ENCODE data around the gene NDST3.

NDST3 gene

DNA sequence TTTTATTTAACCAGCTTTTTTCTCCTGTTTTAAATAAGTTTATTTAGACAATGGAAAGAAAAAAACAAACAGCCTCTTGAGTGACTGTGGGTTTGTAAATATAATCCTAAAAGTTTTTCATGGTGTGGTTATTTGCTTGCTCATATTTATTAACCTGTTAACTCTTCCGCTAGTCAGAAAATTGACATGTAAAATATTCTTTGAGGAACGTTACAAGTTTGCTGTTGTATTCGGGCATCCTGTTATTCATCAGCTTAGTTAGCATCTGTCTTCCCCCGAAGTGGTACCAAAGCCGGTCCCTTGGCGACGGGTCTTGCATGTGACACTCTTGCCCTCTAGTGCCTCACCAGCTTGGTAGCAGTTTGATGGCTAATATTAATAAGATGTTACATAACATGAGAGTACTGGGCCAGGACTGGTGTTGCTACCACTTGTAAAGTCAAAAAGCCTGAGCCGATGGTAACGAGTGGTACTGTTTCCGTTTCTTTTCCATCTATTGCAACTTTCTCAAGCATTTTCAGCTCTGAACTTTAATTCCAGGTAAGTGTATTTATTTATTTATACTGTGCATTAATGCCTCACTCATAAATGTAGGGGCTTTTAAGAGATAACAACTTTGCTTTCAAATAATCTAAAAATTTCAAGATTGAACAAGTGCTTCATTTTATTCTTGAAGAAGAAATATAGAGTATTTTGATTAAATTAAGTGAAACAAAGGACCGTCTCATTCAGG, at the start of gene NDST3:
TSS of gene NDST3 (plus strand) at position 434 of the 733 bp plus-strand sequence. CDS start 19,425 bp downstream, outside the sequence.
- Mint-ChIP-seq H3K4me3 (peak within 1 kb of the TSS; percentile 44), H3K4me1 (peaks cover 5% of the 10 kb centered on the region), H3K27ac (no peak within 1 kb of the TSS), H3K27me3 (peaks cover 42% of the 10 kb centered on the region), H3K36me3 (ENCODE audit: low read depth) (no peaks in the 10 kb centered on the region), H3K9me3 (no peaks in the 10 kb centered on the region)
- DNase-seq: peak; percentile 9
- ATAC-seq: peak; percentile 36

DNA sequence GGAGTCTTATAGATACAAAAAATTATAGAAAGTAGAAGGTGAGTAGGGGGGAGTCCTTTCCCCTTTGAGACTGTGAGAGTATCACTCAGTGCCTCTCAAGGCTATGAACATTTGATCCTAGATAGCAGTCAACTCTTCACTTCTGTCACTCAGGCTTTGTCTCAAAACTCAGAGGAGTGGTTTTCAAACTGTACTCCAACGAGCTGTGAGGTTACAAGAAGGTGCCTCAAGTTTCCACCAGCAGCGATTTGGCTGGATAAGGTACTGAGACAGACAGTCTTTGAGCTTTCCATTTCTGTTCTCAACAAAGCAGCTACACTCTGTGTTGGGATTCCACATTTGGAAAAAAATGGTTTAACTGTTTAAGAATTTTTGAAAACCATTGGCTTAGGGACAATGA, 48.0 kb upstream of the NDST3 start:
- H3K9me3 Mint-ChIP-seq: no peaks in the 10 kb centered on the region
- H3K27ac Mint-ChIP-seq: no peak overlapping the region
- H3K4me3 Mint-ChIP-seq: no peak overlapping the region
- no peaks in the 10 kb centered on the region for H3K36me3 Mint-ChIP-seq (ENCODE audit: low read depth)
- no peaks in the 10 kb centered on the region for H3K27me3 Mint-ChIP-seq
- no peaks in the 10 kb centered on the region for H3K4me1 Mint-ChIP-seq
- ATAC-seq: no peak
- DNase-seq: no peak

DNA sequence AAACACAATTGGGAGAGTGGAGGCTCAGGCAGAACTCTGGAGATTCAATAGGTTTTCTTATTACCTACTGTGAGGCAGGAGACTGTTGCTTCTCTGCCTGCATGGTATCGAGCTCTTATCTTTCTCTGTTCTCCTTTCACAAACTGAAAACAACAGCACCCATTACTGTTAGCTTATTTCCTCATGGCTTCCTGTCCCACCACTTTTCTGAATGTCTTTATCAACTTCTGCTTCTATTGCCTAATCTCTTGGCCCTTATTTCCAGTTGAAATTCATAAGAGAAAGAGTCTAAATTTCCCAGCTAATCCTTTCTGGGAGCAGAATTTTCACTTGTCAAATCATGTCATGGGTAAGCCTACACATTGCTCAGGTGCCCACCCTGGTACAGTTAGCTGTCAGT, 46.8 kb upstream of the NDST3 start:
- Mint-ChIP-seq H3K9me3 (no peaks in the 10 kb centered on the region), H3K27me3 (no peaks in the 10 kb centered on the region), H3K4me1 (no peaks in the 10 kb centered on the region), H3K27ac (no peak overlapping the region), H3K4me3 (no peak overlapping the region), H3K36me3 (ENCODE audit: low read depth) (no peaks in the 10 kb centered on the region)
- DNase-seq (no peak), ATAC-seq (no peak)

DNA sequence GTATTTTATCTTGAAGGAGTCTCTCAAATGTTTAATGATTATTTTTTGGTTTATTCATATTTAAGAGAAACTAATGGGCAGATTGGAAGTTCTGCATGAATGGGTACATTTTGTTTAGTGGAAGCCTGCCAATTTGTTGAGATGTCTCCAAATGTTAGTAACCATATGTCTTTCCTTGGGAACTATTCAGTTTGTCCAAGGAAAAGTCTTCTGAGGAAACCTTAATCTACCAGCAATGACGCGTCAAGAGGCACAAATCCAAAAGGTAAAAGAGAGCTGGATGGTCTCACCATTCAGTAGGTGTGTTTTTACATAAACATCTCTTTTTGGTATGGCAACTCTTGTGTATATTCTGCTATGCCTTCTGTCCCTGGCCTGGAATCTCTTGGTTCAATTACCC, 37.4 kb upstream of the NDST3 start:
- H3K27me3 Mint-ChIP-seq: peaks cover 2% of the 10 kb centered on the region

DNA sequence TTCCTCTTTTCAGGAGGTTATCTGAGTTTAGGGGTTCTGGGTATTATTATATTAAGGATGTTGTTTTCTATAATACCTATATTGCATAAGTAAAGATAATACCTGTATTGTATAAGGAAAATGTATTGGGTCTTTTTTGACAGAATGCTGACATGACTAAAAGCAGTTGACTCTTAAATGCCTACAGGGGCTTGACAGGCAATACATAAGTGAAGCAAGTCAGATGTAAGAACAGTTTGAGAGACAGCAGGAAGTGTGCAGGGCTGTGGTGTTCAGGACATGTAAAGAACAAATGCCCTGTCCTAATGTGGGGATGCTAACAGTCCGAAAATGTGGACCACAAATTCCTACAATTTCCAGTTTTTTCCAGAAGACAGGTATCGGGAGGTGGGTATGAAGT, 30.2 kb upstream of the NDST3 start:
- Mint-ChIP-seq H3K4me3 (no peak overlapping the region), H3K36me3 (ENCODE audit: low read depth) (no peaks in the 10 kb centered on the region), H3K27me3 (peaks cover 1% of the 10 kb centered on the region), H3K9me3 (no peaks in the 10 kb centered on the region), H3K4me1 (no peaks in the 10 kb centered on the region), H3K27ac (no peak overlapping the region)
- ATAC-seq (no peak), DNase-seq (no peak)

More for the DNA sequence above, 37.4 kb upstream of the NDST3 start:
- ATAC-seq (no peak), DNase-seq (no peak)
- Mint-ChIP-seq H3K4me3 (no peak overlapping the region), H3K36me3 (ENCODE audit: low read depth) (no peaks in the 10 kb centered on the region), H3K4me1 (no peaks in the 10 kb centered on the region), H3K9me3 (no peaks in the 10 kb centered on the region), H3K27ac (no peak overlapping the region)

DNA sequence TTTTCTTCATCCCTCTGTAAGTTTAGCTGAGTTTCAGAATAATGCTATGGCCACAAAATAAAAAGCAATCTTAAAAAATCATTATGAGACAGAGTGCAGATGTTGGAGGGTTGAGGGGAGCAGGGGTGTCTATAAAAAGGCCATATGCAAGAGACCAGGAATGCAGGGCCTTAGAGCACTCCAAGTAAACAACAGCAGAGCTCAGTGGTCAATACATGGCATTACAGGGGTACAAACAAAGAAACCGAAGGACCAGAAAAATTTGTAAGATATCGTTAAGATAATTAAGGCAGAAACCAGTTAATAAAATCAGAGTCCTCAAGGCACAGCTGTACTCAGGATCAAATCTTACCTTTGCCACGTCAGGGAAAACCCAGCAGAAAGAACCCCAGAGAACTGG, 28.4 kb upstream of the NDST3 start:
- Mint-ChIP-seq H3K9me3 (no peaks in the 10 kb centered on the region), H3K4me3 (no peak overlapping the region), H3K4me1 (no peaks in the 10 kb centered on the region), H3K27me3 (peaks cover 1% of the 10 kb centered on the region), H3K27ac (no peak overlapping the region), H3K36me3 (ENCODE audit: low read depth) (no peaks in the 10 kb centered on the region)
- DNase-seq (no peak), ATAC-seq (no peak)

DNA sequence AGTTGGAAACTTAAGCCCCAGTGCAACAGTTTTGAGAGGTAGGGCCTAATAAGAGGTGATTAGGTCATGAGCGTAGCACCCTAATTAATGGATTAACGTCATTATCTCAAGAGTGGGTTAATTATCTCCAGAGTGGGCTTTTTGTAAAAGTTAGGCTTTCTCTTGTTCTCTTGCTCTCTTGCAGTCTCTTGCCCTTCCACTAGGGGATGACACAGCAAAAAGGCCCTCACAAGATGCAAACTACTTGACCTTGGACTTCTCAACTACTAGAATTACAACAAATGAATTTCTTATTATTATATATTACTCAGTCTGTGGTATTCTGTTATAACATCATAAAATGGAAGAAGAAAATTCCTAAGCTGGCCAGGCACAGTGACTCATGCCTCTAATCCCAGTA, 22.1 kb upstream of the NDST3 start:
- H3K9me3 Mint-ChIP-seq: no peaks in the 10 kb centered on the region
- H3K4me1 Mint-ChIP-seq: no peaks in the 10 kb centered on the region
- ATAC-seq: no peak
- no peak overlapping the region for H3K27ac Mint-ChIP-seq
- H3K27me3 Mint-ChIP-seq: peaks cover 1% of the 10 kb centered on the region
- DNase-seq: no peak
- H3K36me3 Mint-ChIP-seq (ENCODE audit: low read depth): no peaks in the 10 kb centered on the region
- H3K4me3 Mint-ChIP-seq: no peak overlapping the region

DNA sequence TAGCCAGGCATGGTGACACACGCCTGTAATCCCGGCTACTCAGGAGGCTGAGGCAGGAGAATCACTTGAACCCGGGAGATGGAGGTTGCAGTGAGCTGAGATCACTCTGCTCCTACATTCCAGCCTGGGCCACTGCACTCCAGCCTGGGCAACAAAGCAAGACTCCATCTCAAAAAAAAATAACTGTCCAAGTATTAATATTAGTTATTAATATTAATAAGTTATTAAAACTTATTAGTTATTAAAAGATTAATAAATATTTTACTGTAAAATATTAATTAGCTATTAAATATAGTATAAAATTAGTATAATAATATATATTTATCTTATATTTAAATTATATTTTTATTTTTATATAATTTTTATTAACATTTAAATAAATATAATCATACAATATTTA, 19.5 kb upstream of the NDST3 start:
- DNase-seq: no peak
- H3K4me3 Mint-ChIP-seq: no peak overlapping the region
- no peaks in the 10 kb centered on the region for H3K4me1 Mint-ChIP-seq
- H3K27ac Mint-ChIP-seq: no peak overlapping the region
- H3K9me3 Mint-ChIP-seq: no peaks in the 10 kb centered on the region
- no peak for ATAC-seq
- H3K27me3 Mint-ChIP-seq: no peaks in the 10 kb centered on the region
- no peaks in the 10 kb centered on the region for H3K36me3 Mint-ChIP-seq (ENCODE audit: low read depth)

DNA sequence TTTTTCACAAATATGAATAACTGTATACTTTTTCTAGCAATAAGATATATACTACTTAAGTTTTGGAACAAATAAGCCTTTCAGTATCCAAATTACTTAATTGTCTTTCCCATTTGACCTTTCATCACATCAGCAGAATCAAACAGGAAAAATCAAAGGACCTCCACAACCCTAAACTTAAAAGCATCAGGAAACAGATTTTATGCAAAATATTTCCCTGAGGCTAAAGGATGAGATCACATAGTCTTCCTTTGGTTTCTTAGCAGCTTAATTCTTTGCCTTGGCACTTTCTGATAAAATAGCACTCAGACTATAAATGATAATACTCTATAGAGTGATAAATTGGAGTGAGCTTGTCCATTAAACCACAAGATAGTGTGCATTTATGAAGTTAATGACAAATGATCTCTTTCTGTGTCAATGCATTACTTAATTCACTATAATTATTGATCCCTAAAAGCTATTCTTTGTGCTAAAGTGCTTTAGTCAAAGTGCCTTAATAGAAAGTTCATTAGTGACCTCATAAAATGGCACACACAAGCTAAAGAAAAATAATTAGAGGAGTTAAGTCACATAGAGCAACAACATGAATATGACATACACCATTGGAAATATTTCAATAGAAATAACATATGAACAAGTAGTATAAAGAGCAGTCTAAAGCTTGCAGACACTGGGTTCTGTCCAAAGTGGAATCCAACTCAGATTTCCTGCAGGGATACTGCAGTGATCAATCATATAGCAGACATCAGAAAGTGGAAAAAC, 15.7 kb upstream of the NDST3 start:
- DNase-seq: no peak
- Mint-ChIP-seq H3K27ac (no peak overlapping the region), H3K4me1 (peaks cover 4% of the 10 kb centered on the region), H3K4me3 (no peak overlapping the region), H3K27me3 (no peaks in the 10 kb centered on the region), H3K36me3 (ENCODE audit: low read depth) (no peaks in the 10 kb centered on the region), H3K9me3 (no peaks in the 10 kb centered on the region)
- no peak for ATAC-seq

DNA sequence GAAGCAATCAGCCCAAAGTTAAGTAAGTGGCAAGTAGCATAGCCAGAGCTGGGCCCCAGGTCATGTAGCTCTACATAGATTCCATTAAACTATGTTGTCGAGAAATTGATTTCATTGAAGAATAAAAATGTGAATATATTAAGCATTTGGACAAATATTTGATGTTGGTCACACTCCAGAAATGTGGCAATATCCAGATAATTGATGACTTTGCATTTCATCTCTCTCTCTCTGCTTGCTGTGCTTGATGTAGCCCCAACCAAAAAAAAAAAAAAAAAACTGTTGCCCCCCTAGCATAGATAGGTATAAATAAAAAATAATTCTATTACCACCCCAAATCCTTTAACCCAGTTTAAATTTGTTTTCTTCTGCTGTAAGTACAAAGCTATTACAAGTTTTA, 7.5 kb upstream of the NDST3 start:
- H3K4me1 Mint-ChIP-seq: peaks cover 4% of the 10 kb centered on the region
- no peaks in the 10 kb centered on the region for H3K36me3 Mint-ChIP-seq (ENCODE audit: low read depth)
- ATAC-seq (no peak), DNase-seq (no peak)
- no peak overlapping the region for H3K27ac Mint-ChIP-seq
- peaks cover 11% of the 10 kb centered on the region for H3K27me3 Mint-ChIP-seq
- H3K9me3 Mint-ChIP-seq: no peaks in the 10 kb centered on the region
- no peak overlapping the region for H3K4me3 Mint-ChIP-seq

DNA sequence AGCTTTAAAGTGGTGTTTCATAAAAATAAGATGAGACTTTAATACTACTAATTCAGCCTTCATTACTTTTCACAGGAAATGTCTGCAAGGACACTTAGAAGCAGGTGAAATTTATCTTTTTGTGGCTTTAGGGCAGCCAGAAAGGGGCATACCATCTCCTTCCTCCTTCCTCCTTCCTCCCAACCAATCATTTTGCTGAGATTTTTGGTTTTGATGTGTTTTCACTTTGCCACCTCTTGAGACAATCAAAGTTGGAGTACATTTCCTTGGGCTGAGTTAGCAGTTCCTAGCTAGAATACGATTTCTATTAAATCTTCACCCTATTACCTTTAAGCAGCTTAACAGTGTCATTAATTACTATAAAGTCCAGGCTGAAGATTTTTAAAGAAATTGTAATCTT, 5.1 kb upstream of the NDST3 start:
- H3K4me1 Mint-ChIP-seq: peaks cover 4% of the 10 kb centered on the region

DNA sequence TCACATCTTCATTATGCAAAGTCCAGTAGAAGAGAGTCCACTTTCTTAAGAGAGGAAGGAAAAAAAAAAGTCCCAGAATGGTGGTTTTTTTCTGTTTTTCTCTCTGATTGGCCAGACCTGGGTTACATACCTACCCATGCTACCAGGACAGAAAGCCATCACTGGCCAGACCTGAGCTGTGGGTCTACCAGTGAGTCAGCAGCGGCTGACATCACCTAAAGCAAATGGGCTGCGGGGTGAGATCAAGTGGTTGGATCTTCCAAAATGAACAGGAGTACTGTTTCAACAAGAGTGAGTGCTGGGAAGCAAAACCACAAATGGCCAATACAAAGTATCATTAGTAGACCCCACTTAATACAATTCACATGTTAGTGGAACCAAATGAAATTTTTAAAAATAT, 1.6 kb upstream of the NDST3 start:
- H3K4me3 Mint-ChIP-seq: no peak overlapping the region
- H3K36me3 Mint-ChIP-seq (ENCODE audit: low read depth): no peaks in the 10 kb centered on the region
- H3K9me3 Mint-ChIP-seq: no peaks in the 10 kb centered on the region
- DNase-seq (no peak), ATAC-seq (no peak)
- H3K27ac Mint-ChIP-seq: no peak overlapping the region
- H3K4me1 Mint-ChIP-seq: peaks cover 5% of the 10 kb centered on the region
- peaks cover 42% of the 10 kb centered on the region for H3K27me3 Mint-ChIP-seq

More for the DNA sequence above, 5.1 kb upstream of the NDST3 start:
- H3K27me3 Mint-ChIP-seq: peaks cover 29% of the 10 kb centered on the region
- ATAC-seq: no peak
- H3K9me3 Mint-ChIP-seq: no peaks in the 10 kb centered on the region
- no peak for DNase-seq
- H3K27ac Mint-ChIP-seq: no peak overlapping the region
- no peaks in the 10 kb centered on the region for H3K36me3 Mint-ChIP-seq (ENCODE audit: low read depth)
- no peak overlapping the region for H3K4me3 Mint-ChIP-seq

DNA sequence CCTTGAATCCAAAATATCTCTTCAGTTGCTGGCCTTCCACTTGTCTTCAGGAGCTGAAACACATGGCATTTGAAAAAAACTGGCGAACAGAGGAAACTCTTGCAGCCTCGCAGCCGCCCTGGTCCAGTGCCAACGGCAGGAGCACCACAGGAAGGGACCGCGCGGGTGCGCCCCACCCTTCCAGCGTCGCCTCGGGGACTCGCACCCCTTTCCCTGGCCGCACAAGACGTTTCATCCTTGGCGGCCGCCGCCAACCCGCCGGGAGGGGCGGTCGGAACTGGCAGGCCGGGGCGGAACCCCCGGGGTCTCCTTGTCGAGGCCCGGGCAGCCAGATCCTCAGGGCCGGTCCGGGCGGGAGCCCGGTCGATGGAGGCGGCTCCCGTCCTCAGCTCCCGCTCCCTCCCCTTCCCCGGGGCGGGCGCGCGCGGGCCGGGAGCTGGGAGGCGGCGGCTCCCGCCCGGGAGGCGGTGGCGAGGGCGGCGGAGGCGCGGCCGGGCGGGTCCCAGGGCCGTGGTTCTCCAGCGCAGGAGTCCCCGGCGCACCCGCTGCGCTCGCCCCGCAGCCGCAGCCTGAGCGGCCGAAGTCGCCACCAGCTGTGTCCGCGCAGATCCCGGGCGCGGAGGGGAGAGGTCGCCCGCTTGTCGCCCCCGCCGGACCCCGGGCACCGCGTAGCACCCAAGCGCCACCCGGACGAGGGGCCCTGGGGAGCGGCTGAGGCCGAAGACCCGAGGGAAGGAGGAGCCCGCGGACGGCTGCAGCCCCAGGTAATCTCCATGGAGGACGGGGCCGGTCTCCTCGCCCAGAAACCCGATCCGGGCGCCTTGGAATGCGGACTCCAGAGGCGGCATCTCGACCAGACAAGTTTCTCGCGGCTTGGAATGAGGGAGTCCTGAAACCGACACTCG, 886 bp upstream of the NDST3 start:
- Mint-ChIP-seq H3K4me1 (peaks cover 5% of the 10 kb centered on the region), H3K27ac (no peak overlapping the region), H3K9me3 (no peaks in the 10 kb centered on the region), H3K4me3 (no peak overlapping the region), H3K27me3 (peaks cover 42% of the 10 kb centered on the region), H3K36me3 (ENCODE audit: low read depth) (no peaks in the 10 kb centered on the region)
- DNase-seq (no peak), ATAC-seq (peak; percentile 46)

DNA sequence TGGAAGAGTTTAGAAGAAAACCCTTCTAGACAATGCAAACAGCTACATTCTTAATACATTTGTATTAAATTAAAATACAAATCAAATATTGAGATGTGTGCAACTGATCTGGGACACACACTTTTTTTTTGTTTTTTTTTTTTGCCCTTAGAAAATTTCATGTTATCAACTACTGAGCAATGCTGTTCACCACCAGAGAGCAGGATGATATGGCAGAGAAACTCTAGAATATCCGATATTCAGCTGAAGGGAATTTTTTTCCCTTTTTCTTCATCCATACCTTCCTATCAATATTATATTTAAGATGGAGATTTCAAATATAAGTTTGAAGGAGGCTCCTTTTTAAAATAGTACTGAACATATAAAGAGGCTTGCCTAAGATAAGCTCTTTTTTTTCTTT, 1.0 kb downstream of the NDST3 start:
- no peak overlapping the region for H3K27ac Mint-ChIP-seq
- DNase-seq: no peak
- H3K27me3 Mint-ChIP-seq: peaks cover 42% of the 10 kb centered on the region
- no peak for ATAC-seq
- no peak overlapping the region for H3K4me3 Mint-ChIP-seq
- H3K36me3 Mint-ChIP-seq (ENCODE audit: low read depth): no peaks in the 10 kb centered on the region
- no peaks in the 10 kb centered on the region for H3K9me3 Mint-ChIP-seq
- peaks cover 5% of the 10 kb centered on the region for H3K4me1 Mint-ChIP-seq
